CD4-positive, alpha-beta T cell (primary cell): ENCODE results near the gene EIF1AX. TPM values are rescaled to one million over a fixed set of nuclear protein-coding genes. Genes with fewer than 3 reads are reported as not detected.
"Not testable (repeated sequence)": the region's sequence is repeated elsewhere in the genome, so short reads cannot be mapped to it uniquely, and the experiment has no call there.

ENCODE experiments used
- ATAC-seq: fragments of 200-7000 bp; cut with Tn5 transposase; one replicate; pipeline ENCODE4 v1.10.0; 2022; ENCODE audit warnings: mild to moderate bottlenecking; ENCODE audit not compliant: poor library complexity
- CTCF ChIA-PET: fragments of 350-600 bp; sonication (Branson Sonifier 250); formaldehyde crosslinking; loops from one replicate; lab custom pipeline; 2021; ENCODE audit warnings: antibody characterized with exemption, inconsistent platforms; lab: Charles Lee
- POLR2A ChIA-PET: fragments of 350-600 bp; sonication (Branson Sonifier 250); formaldehyde crosslinking; loops from one replicate; lab custom pipeline; 2021; ENCODE audit warnings: antibody characterized with exemption, inconsistent platforms; lab: Charles Lee
- DNase-seq, 14 experiments: peaks; one replicate each; pipeline ENCODE4 v3.0.0-alpha.2; 2013 to 2020; ENCODE audit warnings: mixed read lengths in 2 of 14
- H3K27ac ChIP-seq, 2 donors: one replicate each; pipeline versions ENCODE4 v1.5.1 to v1.7.0; 2013; ENCODE audit warnings: low read length in 2 of 2, low read depth in 1 of 2, mild to moderate bottlenecking in 1 of 2
- H3K27me3 ChIP-seq, 2 experiments: 1 replicate in 1 of 2; 2 replicates in 1 of 2; pipeline versions ENCODE4 v1.6.1 to v1.7.0; 2013; ENCODE audit warnings: low read length in 2 of 2, control low read depth in 1 of 2, mild to moderate bottlenecking in 1 of 2, moderate library complexity in 1 of 2; ENCODE audit not compliant: insufficient read depth in 2 of 2, control insufficient read depth in 1 of 2
- H3K36me3 ChIP-seq: one replicate; pipeline ENCODE4 v1.6.1; 2013; ENCODE audit warnings: low read length, control low read depth; ENCODE audit not compliant: insufficient read depth
- H3K4me1 ChIP-seq: one replicate; pipeline ENCODE4 v1.6.1; 2013; ENCODE audit warnings: low read length, control low read depth; ENCODE audit not compliant: insufficient read depth
- H3K4me3 ChIP-seq: one replicate; pipeline ENCODE4 v1.5.1; 2013; ENCODE audit warnings: mild to moderate bottlenecking, low read length, moderate library complexity
- H3K9me3 ChIP-seq, 2 experiments: 1 replicate in 1 of 2; 2 replicates in 1 of 2; pipeline versions ENCODE4 v1.6.1 to v1.7.0; 2013; ENCODE audit warnings: low read length in 2 of 2, mild to moderate bottlenecking in 2 of 2, control low read depth in 1 of 2, moderate library complexity in 1 of 2; ENCODE audit not compliant: control insufficient read depth in 1 of 2, insufficient read depth in 1 of 2
- H3K27ac Mint-ChIP-seq: one replicate; pipeline ENCODE4 v1.8.0; 2020; ENCODE audit warnings: mixed read lengths
- H3K27me3 Mint-ChIP-seq: one replicate; pipeline ENCODE4 v1.8.0; 2021; ENCODE audit warnings: mixed read lengths
- H3K36me3 Mint-ChIP-seq: one replicate; pipeline ENCODE4 v1.8.0; 2021; ENCODE audit warnings: low read depth, mixed read lengths
- H3K4me1 Mint-ChIP-seq: one replicate; pipeline ENCODE4 v1.8.0; 2021; ENCODE audit warnings: low read depth, mixed read lengths
- H3K4me3 Mint-ChIP-seq: one replicate; pipeline ENCODE4 v1.8.0; 2020; ENCODE audit warnings: mild to moderate bottlenecking, mixed read lengths
- H3K9me3 Mint-ChIP-seq: one replicate; pipeline ENCODE4 v1.8.0; 2020; ENCODE audit warnings: mixed read lengths
- CTCF ChIP-seq: fragments of 200-600 bp; IDR thresholded peaks from one replicate; pipeline ENCODE4 v1.8.0; 2022; ENCODE audit warnings: antibody characterized with exemption, mild to moderate bottlenecking
- intact Hi-C, 2 experiments: fragments of 100-400 bp; cut with DNase I in 1 of 2; cut with micrococcal nuclease in 1 of 2; formaldehyde crosslinking; loops; one replicate each; pipeline versions ENCODE4 v1.15.1 to v1.9.0; 2023 to 2025; cut with DNase I, micrococcal nuclease
- total RNA-seq, 174 experiments: library from RNA in 2 of 174; stranded (reverse) in 2 of 174; gene quantifications; one replicate each; pipeline ENCODE4 v1.2.3 and lab custom pipeline; 2021 to 2026

The EIF1AX gene
- total RNA-seq, 2 experiments from 2014 or later = 56.1 to 62.5 TPM

GRCh38 chrX:20171887-20172286 is 30.2 kb upstream of the EIF1AX start:
- TF ChIP-seq CTCF = no peak
- no peak for DNase-seq
- POLR2A ChIA-PET = no interaction called here

GRCh38 chrX:20162516-20162915 is 20.9 kb upstream of the EIF1AX start:
- DNase-seq, intact Hi-C loops, H3K27ac ChIP-seq, H3K4me3 ChIP-seq, H3K4me3 Mint-ChIP-seq, H3K27me3 ChIP-seq, H3K4me1 Mint-ChIP-seq, H3K4me1 ChIP-seq, ATAC-seq, H3K27ac Mint-ChIP-seq, H3K27me3 Mint-ChIP-seq, H3K9me3 ChIP-seq, POLR2A ChIA-PET, CTCF ChIA-PET, H3K9me3 Mint-ChIP-seq: not testable (repeated sequence)
- H3K36me3 Mint-ChIP-seq = peaks cover 58% of the 10 kb centered on the region
- peaks cover 73% of the 10 kb centered on the region for H3K36me3 ChIP-seq

More at GRCh38 chrX:20171887-20172286, 30.2 kb upstream of the EIF1AX start:
- no peaks in the 10 kb centered on the region for H3K4me1 Mint-ChIP-seq
- Histone ChIP-seq H3K27ac (no peak overlapping the region), H3K4me1 (no peaks in the 10 kb centered on the region), H3K27me3 (no peaks in the 10 kb centered on the region), H3K9me3 (no peaks in the 10 kb centered on the region), H3K4me3 (no peak overlapping the region), H3K36me3 (peaks cover 87% of the 10 kb centered on the region)
- no peak overlapping the region for H3K4me3 Mint-ChIP-seq
- H3K27ac Mint-ChIP-seq = no peak overlapping the region
- H3K9me3 Mint-ChIP-seq = no peaks in the 10 kb centered on the region
- no peak for ATAC-seq
- CTCF ChIA-PET = no interaction called here
- intact Hi-C loops = no loop called here
- no peaks in the 10 kb centered on the region for H3K27me3 Mint-ChIP-seq
- peaks cover 59% of the 10 kb centered on the region for H3K36me3 Mint-ChIP-seq

DNA sequence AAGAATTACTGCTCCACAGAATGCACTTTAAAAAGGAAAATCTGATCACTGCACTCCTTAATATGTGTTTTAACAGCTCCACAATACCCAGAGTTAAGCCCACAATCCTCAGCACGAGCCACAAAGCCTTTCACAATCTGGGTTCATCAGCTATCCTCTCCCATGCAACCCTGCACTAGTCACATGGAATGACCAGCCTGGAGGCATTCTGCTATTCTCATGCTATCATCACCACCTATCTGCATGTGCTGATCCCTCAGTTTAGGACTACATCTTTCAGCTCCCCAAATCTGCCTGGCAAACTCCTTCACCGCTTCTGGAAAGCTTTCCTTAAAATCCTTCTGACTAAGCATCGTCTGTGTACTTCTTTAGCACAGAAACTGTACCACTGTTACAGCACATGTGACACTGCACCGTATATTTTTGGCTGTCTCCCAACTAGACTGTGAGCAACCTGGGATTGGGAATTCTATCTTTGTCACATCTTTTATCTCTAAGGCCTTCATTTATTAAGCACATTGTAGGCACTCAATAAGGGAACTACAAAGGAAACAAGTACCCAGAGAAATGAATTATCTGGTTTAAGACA is 18.3 kb upstream of the EIF1AX start:
- Histone ChIP-seq H3K36me3 (peaks cover 82% of the 10 kb centered on the region), H3K27me3 (no peaks in the 10 kb centered on the region)
- POLR2A ChIA-PET = no interaction called here

More for the DNA sequence above, 18.3 kb upstream of the EIF1AX start:
- Mint-ChIP-seq H3K9me3 (no peaks in the 10 kb centered on the region), H3K27ac (no peak overlapping the region), H3K36me3 (peaks cover 75% of the 10 kb centered on the region), H3K27me3 (no peaks in the 10 kb centered on the region), H3K4me3 (no peak overlapping the region), H3K4me1 (no peaks in the 10 kb centered on the region)
- CTCF ChIA-PET = no interaction called here
- DNase-seq (no peak), ATAC-seq (no peak)
- Histone ChIP-seq H3K4me1 (no peaks in the 10 kb centered on the region), H3K27ac (no peak overlapping the region), H3K4me3 (no peak overlapping the region), H3K9me3 (no peaks in the 10 kb centered on the region)
- TF ChIP-seq CTCF = no peak
- intact Hi-C loops = no loop called here
